Measurements from ENCODE around the gene GCNA.

DNA sequence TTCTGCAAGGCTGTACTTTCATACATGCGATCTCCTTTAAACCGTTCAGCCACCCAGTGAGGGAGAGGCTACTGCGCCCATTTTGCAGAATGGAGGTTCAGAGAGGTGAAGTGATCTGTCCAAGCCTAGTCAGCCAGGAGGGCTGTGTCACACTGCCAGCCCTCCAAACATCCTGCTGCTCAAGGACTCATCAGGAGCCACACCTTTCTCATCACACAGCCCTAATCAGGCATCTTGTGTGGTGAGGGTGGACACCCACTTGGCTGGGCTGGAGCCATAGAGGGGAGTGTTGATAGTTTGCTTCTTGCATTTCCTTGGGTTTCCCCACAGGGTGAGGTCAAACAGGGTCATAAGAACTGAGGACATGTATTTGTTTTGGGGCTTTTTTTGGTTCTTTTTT, 45.5 kb downstream of the GCNA start:
- TF ChIP-seq CTCF (IDR thresholded peaks at IDR 0.05) (no peak), POLR2A (IDR thresholded peaks at IDR 0.05) (no peak)
